GM20431 (cell line): ENCODE measurements around the gene DNM2.

Experiments used
- in situ Hi-C: fragments of 300-500 bp; cut with MseI, MboI; formaldehyde crosslinking; loops from one replicate; pipeline ENCODE4 v1.15.0; 2020; ENCODE audit warnings: low sequenced_read_pairs; ENCODE audit not compliant: unreplicated experiment

The DNM2 gene

GRCh38 chr19:10766671-10767201 is 48.9 kb downstream of the DNM2 start:
- in situ Hi-C loops, result no loop called here

- in situ Hi-C loops, result no loop called here
These were observed 49.8 kb downstream of the DNM2 start for GRCh38 chr19:10767726-10768125.

DNA sequence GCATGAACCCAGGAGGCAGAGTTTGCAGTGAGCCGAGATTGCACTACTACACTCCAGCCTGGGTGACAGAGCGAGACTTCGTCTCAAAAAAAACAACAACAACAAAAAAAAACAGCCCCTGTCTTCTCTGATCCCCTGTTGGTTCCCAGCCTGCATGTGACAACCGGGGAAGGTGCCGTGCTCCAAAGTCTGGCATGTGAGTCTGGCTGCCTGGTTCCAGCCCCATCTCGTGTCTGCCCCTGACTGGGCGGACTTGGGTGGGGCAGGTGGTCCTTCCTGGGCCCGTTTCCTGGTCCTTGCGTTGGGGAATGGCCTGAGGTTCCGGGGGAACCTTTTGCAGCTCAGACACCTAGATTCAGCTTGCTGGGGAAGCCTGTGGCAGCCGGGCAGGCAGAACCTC is 50.5 kb downstream of the DNM2 start:
- in situ Hi-C loops, result no loop called here

GRCh38 chr19:10768936-10769335 is 51.1 kb downstream of the DNM2 start:
- in situ Hi-C loops, result no loop called here

GRCh38 chr19:10769533-10770491 is 51.9 kb downstream of the DNM2 start:
- in situ Hi-C loops, result no loop called here

GRCh38 chr19:10773969-10774368 is 56.1 kb downstream of the DNM2 start:
- in situ Hi-C loops, result no loop called here

DNA sequence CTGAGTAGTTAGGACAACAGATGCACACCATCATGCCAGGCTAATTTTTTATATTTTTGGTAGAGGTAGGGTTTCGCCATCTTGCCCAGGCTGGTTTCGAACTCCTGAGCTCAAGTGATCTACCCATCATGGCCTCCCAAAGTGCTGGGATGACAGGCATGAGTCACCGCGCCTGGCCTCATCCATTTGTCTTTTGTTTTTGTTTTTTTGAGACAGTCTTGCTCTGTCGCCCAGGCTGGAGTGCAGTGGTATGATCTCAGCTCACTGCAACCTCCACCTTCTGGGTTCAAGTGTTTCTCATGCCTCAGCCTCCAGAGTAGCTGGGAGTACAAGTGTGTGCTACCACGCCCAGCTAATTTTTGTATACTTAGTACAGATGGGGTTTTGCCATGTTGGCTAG is 57.0 kb downstream of the DNM2 start:
- in situ Hi-C loops, result no loop called here

DNA sequence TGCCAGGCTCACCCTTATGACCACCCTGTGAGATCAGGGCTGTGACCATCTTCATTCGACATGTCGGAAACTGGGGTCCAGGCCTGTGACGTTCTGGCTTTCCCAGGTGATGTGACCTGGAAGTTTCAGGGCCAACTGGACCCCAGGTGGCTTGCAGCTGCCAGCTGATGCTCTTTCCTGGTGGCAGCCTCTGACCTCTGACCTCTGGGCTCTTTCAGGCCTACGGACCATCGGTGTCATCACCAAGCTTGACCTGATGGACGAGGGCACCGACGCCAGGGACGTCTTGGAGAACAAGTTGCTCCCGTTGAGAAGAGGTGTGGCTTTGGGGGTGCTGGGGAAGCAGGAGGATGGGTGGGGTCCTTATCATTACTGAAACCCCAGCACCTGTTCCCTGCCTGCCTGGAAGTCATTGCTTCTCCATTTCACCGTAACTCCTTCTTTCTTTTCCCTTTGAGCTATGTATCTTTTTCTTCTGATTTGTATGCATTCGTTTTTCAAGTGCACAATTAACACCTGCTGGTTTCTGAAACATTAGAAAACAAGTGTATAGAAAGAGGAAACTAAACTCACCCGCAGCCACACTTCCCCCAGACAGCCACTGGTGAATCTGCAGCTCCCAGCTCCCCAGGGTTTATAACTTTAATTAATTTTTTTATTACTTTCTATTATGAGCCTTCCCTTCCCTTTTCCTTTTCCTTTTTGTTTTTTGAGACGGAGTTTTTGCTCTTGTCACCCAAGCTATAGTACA is 59.2 kb downstream of the DNM2 start:
- in situ Hi-C loops, result no loop called here

- in situ Hi-C loops, result no loop called here
These were observed 62.5 kb downstream of the DNM2 start for GRCh38 chr19:10780368-10780767.

- in situ Hi-C loops, result no loop called here
These were observed 64.9 kb downstream of the DNM2 start for GRCh38 chr19:10782795-10783194.

DNA sequence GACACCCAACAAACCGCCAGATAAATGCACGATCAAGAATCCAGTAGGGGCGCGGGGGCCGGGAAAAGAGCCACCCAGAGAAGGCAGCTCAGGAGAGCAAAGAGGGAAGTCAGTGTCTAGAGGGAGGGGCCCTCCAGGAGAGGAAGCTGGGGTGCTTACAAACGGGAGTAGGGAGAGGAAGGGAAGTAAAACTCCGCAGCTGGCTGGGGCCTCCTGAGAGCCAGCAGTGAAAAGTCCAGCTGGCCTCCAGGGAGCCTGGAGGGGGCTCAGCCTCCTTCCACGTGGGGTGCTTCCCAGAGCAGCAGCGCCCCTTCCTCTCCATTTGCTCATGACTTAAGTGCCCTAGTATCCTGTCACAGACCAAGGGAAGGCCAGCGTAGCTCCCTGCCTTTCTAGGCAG is 66.4 kb downstream of the DNM2 start:
- in situ Hi-C loops, result no loop called here

GRCh38 chr19:10788146-10788545 is 70.3 kb downstream of the DNM2 start:
- in situ Hi-C loops, result no loop called here

DNA sequence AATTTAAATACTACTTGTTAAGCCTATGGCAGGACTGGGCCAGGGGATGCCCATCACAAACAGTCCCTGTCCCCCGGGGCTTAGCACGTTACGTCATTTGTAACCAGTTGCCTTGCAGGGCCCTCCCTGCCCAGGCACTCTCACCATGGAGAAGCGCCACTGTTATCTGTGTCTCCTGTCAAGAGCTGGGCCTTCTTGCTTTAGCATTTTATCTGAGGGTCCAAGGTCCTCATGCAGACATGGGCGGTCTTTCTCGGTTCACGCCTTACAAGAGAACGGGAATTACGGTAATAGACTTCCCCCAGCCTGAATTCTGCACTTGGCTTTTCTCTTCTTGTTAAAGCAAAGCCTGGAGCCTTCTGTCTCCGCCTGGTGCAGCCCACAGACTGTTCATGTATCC is 72.0 kb downstream of the DNM2 start:
- in situ Hi-C loops, result no loop called here

- in situ Hi-C loops, result no loop called here
These were observed 78.8 kb downstream of the DNM2 start for GRCh38 chr19:10796653-10797052.

DNA sequence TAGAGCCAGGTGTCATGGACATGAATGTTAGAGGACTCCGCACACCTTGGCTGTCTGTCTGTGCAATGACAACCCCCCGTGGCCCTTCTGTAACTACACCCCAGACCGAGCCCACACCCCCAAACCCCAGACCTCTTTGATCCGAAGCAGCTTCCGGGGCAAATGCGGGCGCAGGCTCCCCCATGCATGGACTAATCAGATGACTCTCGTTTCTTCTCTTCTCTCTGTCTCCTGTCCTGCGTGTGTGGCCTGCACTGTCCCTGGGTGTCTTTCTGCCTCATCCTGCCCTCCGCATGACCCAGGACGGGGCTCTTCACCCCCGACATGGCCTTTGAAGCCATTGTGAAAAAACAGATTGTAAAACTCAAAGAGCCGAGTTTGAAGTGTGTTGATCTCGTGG is 79.2 kb downstream of the DNM2 start:
- in situ Hi-C loops, result no loop called here

GRCh38 chr19:10797541-10798256 is 79.8 kb downstream of the DNM2 start:
- in situ Hi-C loops, result no loop called here

DNA sequence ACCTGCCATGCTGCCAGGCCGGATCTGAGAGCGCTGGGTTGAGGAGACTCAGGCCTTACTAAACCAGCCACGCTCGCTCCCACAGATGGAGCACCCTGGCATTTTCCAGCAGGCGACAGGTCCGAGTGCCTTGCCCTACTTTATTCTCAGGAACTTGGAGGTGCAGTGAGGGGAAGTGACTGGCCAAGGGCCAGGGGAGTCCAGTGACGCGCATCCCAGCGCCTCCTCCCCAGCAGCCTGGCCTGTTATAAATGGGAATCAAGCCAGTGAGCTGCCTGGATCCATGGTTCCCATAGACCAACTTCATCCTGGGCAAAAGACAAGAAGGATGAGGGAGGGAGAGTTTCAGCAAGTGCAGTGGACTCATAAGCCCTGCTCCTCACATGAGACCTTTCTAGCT is 82.6 kb downstream of the DNM2 start:
- in situ Hi-C loops, result no loop called here

GRCh38 chr19:10802479-10802878 is 84.6 kb downstream of the DNM2 start:
- in situ Hi-C loops, result no loop called here

DNA sequence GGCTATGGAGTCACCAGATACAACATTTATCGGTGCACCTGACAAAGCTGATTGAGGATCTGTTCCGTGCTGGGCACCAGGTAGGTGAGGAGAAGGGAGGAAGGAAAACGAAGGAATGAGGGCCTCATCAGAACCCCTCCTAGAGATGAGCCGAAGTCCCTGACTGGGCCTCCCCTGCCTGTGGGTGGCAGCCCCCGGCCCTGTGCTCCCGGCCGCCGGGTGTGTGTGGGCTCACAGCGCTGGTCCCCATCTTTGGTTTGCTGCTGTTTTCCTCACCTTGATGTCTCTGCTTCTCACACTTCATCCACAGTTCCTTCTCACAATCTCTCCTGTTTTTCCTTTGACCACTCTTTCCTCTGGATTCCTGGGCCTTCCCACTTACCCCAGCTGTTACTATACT is 85.4 kb downstream of the DNM2 start:
- in situ Hi-C loops, result no loop called here

- in situ Hi-C loops, result no loop called here
These were observed 87.3 kb downstream of the DNM2 start for GRCh38 chr19:10805065-10805757.
